ENCODE results near the gene MS4A1. TPM values are rescaled to one million over a fixed set of nuclear protein-coding genes. Genes with fewer than 3 reads are reported as not detected.
"Not testable (repeated sequence)": the region's sequence is repeated elsewhere in the genome, so short reads cannot be mapped to it uniquely, and the experiment has no call there.

MS4A1 gene
- total and polyA plus RNA-seq, 2 experiments from 2014 or later, result not detected

DNA sequence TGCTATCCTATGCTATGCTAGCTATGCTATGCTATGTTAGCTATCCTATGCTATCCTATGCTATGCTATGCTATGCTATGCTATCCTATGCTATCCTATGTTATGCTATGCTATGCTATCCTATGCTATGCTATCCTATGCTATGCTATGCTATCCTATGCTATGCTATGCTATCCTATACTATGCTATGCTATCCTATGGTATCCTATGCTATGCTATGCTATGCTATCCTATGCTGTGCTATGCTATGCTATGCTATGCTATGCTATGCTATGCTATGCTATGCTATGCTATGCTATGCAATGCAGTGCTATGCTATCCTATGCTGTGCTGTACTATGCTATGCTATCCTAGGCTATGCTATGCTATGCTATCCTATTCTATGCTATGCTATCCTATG, 8.6 kb upstream of the MS4A1 start:
- TF ChIP-seq EZH2 (IDR thresholded peaks at IDR 0.05; ENCODE audit: borderline replicate concordance), result no peak
- TF ChIP-seq, protein P1, sequence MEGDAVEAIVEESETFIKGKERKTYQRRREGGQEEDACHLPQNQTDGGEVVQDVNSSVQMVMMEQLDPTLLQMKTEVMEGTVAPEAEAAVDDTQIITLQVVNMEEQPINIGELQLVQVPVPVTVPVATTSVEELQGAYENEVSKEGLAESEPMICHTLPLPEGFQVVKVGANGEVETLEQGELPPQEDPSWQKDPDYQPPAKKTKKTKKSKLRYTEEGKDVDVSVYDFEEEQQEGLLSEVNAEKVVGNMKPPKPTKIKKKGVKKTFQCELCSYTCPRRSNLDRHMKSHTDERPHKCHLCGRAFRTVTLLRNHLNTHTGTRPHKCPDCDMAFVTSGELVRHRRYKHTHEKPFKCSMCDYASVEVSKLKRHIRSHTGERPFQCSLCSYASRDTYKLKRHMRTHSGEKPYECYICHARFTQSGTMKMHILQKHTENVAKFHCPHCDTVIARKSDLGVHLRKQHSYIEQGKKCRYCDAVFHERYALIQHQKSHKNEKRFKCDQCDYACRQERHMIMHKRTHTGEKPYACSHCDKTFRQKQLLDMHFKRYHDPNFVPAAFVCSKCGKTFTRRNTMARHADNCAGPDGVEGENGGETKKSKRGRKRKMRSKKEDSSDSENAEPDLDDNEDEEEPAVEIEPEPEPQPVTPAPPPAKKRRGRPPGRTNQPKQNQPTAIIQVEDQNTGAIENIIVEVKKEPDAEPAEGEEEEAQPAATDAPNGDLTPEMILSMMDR (IDR thresholded peaks at IDR 0.05; ENCODE audit: poor library complexity), result no peak
- no peak for TF ChIP-seq EZH2phosphoT487 (IDR thresholded peaks at IDR 0.05; ENCODE audit: low read depth, severe bottlenecking, unreplicated experiment)
- Histone ChIP-seq H3K27ac (no peak overlapping the region), H3K9me3 (ENCODE audit: low read depth) (no peaks in the 10 kb centered on the region), H3K9me2 (replicated peaks; ENCODE audit: insufficient read depth) (no peaks in the 10 kb centered on the region), H2AFZ (no peak overlapping the region), H3K36me3 (replicated peaks; ENCODE audit: insufficient read depth, low read depth) (no peaks in the 10 kb centered on the region), H3K4me3 (no peak overlapping the region), H3K4me2 (no peak overlapping the region), H3K4me1 (ENCODE audit: insufficient read depth) (no peaks in the 10 kb centered on the region), H3K79me2 (no peaks in the 10 kb centered on the region), H3K27me3 (no peaks in the 10 kb centered on the region), H4K20me1 (ENCODE audit: insufficient read depth, poor library complexity, severe bottlenecking) (no peaks in the 10 kb centered on the region)
- DNase-seq (ENCODE audit: low spot score), result no peak

DNA sequence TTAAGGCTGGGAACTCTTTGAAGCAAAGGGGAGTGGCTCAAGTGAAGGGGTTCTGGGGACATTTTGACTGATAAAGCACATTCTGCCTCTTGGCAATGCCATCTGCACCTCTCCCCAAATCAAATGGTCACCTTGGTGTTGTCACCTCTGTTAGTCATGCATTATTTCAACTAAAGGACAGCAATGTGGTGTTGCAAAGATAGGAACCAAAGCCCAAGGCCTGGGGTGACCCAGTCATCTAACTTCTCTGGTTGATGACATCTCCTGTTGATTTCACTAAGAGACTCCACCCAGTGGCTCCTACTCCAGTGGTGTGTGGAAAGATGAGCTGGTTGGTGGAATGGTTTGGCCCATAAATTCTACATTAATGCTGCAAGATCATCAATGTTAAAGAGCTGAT, 7.8 kb upstream of the MS4A1 start:
- Histone ChIP-seq H3K27ac (no peak overlapping the region), H3K27me3 (no peaks in the 10 kb centered on the region), H2AFZ (no peak overlapping the region), H3K36me3 (replicated peaks; ENCODE audit: insufficient read depth, low read depth) (no peaks in the 10 kb centered on the region), H3K4me3 (no peak overlapping the region), H4K20me1 (ENCODE audit: insufficient read depth, poor library complexity, severe bottlenecking) (no peaks in the 10 kb centered on the region), H3K9me2 (replicated peaks; ENCODE audit: insufficient read depth) (no peaks in the 10 kb centered on the region), H3K4me1 (ENCODE audit: insufficient read depth) (no peaks in the 10 kb centered on the region), H3K9me3 (ENCODE audit: low read depth) (no peaks in the 10 kb centered on the region), H3K79me2 (no peaks in the 10 kb centered on the region), H3K4me2 (no peak overlapping the region)
- DNase-seq (ENCODE audit: low spot score), result no peak
- TF ChIP-seq EZH2phosphoT487 (IDR thresholded peaks at IDR 0.05; ENCODE audit: low read depth, severe bottlenecking, unreplicated experiment) (no peak), EZH2 (IDR thresholded peaks at IDR 0.05; ENCODE audit: borderline replicate concordance) (no peak)
- TF ChIP-seq, protein P1 (IDR thresholded peaks at IDR 0.05; ENCODE audit: poor library complexity), result no peak

DNA sequence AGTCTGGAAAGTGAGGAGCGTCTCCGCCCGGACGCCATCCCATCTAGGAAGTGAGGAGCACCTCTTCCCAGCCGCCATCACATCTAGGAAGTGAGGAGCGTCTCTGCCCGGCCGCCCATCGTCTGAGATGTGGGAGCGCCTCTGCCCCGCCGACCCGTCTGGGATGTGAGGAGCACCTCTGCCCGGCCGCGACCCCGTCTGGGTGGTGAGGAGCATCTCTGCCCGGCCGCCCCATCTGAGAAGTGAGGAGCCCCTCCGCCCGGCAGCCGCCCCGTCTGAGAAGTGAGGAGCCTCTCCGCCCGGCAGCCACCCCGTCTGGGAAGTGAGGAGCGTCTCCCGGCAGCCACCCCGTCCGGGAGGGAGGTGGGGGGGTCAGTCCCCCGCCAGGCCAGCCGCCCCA, 4.5 kb upstream of the MS4A1 start:
- DNase-seq (ENCODE audit: low spot score); H3K36me3 ChIP-seq (replicated peaks; ENCODE audit: insufficient read depth, low read depth); H3K9me3 ChIP-seq (ENCODE audit: low read depth); H3K27me3 ChIP-seq; H3K4me1 ChIP-seq (ENCODE audit: insufficient read depth); H3K9me2 ChIP-seq (replicated peaks; ENCODE audit: insufficient read depth); H4K20me1 ChIP-seq (ENCODE audit: insufficient read depth, poor library complexity, severe bottlenecking); H3K27ac ChIP-seq; H3K79me2 ChIP-seq; H3K4me3 ChIP-seq; H2AFZ ChIP-seq; H3K4me2 ChIP-seq: not testable (repeated sequence)
- 94% methylated on average over 15 of the region's 32 CpGs for WGBS (ENCODE audit: low lambda C conversion rate, missing lambda C conversion rate)

DNA sequence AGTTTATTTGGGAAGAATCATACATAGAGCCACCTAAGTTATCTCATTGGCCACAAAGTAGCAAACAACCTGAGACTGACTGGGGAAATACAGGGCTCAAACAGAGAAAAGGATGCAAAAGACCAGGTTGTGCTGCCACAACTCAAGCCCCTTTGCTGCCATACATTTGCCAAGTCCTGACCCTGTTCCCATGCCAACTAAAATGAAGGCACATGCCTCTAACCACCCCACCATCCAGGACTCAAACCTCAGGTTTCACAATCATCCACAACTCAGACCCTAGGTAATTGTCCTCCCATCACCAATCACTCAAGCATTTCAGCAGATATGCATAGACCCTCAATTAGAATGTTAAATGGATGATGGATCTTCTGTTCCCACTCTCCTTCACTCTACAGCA, 1.4 kb upstream of the MS4A1 start:
- Histone ChIP-seq H3K36me3 (replicated peaks; ENCODE audit: insufficient read depth, low read depth) (no peaks in the 10 kb centered on the region), H3K27me3 (no peaks in the 10 kb centered on the region), H4K20me1 (ENCODE audit: insufficient read depth, poor library complexity, severe bottlenecking) (no peaks in the 10 kb centered on the region), H3K79me2 (no peaks in the 10 kb centered on the region), H2AFZ (no peak overlapping the region), H3K4me1 (ENCODE audit: insufficient read depth) (no peaks in the 10 kb centered on the region), H3K9me3 (ENCODE audit: low read depth) (no peaks in the 10 kb centered on the region), H3K4me3 (no peak overlapping the region), H3K9me2 (replicated peaks; ENCODE audit: insufficient read depth) (no peaks in the 10 kb centered on the region), H3K27ac (no peak overlapping the region), H3K4me2 (no peak overlapping the region)
- no peak for TF ChIP-seq EZH2phosphoT487 (IDR thresholded peaks at IDR 0.05; ENCODE audit: low read depth, severe bottlenecking, unreplicated experiment)
- TF ChIP-seq, protein P1 (IDR thresholded peaks at IDR 0.05; ENCODE audit: poor library complexity), result no peak
- no peak for TF ChIP-seq EZH2 (IDR thresholded peaks at IDR 0.05; ENCODE audit: borderline replicate concordance)
- no peak for DNase-seq (ENCODE audit: low spot score)
